ENCODE measurements around the gene ZBTB44. TPM values are rescaled to one million over a fixed set of nuclear protein-coding genes. Genes with fewer than 3 reads are reported as not detected.
"Not testable (repeated sequence)": the region's sequence is repeated elsewhere in the genome, so short reads cannot be mapped to it uniquely, and the experiment has no call there.

Gene ZBTB44
- total RNA-seq, 1 donor from 2014 or later, result 32.5 TPM

DNA sequence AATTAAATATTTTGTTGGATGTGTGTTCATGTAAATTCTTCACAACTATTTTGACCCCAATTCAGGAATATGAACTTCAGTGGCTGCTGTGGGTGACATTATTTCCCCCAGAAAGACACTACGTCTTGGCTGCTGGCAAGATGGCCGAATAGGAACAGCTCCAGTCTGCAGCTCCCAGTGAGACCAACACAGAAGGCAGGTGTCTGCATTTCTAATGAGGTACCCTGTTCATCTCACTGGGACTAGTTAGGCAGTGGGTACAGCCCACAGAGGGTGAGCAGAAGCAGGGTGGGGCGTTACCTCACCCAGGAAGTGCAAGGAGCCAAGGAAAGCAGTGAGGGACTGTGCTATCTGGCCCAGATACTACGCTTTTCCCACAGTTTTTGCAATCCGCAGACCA lies 65.3 kb downstream of the ZBTB44 start:
- no peak for DNase-seq (ENCODE audit: extremely low spot score, unreplicated experiment)
- H3K27ac Mint-ChIP-seq (ENCODE audit: unreplicated experiment), result no peak overlapping the region
- H3K4me1 Mint-ChIP-seq (ENCODE audit: unreplicated experiment), result peaks cover 6% of the 10 kb centered on the region
- no peaks in the 10 kb centered on the region for H3K27me3 Mint-ChIP-seq (ENCODE audit: unreplicated experiment)
- peaks cover 21% of the 10 kb centered on the region for H3K36me3 Mint-ChIP-seq (ENCODE audit: unreplicated experiment)
- TF ChIP-seq, protein P1, sequence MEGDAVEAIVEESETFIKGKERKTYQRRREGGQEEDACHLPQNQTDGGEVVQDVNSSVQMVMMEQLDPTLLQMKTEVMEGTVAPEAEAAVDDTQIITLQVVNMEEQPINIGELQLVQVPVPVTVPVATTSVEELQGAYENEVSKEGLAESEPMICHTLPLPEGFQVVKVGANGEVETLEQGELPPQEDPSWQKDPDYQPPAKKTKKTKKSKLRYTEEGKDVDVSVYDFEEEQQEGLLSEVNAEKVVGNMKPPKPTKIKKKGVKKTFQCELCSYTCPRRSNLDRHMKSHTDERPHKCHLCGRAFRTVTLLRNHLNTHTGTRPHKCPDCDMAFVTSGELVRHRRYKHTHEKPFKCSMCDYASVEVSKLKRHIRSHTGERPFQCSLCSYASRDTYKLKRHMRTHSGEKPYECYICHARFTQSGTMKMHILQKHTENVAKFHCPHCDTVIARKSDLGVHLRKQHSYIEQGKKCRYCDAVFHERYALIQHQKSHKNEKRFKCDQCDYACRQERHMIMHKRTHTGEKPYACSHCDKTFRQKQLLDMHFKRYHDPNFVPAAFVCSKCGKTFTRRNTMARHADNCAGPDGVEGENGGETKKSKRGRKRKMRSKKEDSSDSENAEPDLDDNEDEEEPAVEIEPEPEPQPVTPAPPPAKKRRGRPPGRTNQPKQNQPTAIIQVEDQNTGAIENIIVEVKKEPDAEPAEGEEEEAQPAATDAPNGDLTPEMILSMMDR (IDR thresholded peaks at IDR 0.05), result no peak
- peaks cover 8% of the 10 kb centered on the region for H3K9me3 Mint-ChIP-seq (ENCODE audit: unreplicated experiment)
- no peak overlapping the region for H3K4me3 Mint-ChIP-seq (ENCODE audit: unreplicated experiment)

DNA sequence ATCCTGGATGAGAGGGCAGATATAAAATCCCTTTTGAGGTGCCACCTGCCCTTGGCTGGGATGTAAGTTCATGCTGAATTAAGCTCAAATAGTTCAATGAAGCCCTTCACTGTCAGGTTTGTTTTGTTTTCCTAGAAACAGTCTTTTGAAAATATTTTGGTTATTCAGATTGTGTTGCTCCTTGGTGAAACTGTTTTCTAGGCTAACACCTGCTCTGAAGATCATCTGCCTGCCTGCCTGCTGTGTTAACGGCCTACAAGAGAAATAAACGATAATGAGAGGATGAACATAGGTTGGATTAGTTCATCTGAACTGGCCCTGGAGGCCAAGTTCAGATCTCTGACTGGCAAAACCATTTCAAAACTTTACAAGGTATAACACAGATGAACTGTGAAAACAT lies 67.4 kb downstream of the ZBTB44 start:
- peaks cover 6% of the 10 kb centered on the region for H3K4me1 Mint-ChIP-seq (ENCODE audit: unreplicated experiment)
- no peak overlapping the region for H3K4me3 Mint-ChIP-seq (ENCODE audit: unreplicated experiment)
- TF ChIP-seq, protein P1 (IDR thresholded peaks at IDR 0.05), result no peak
- H3K27ac Mint-ChIP-seq (ENCODE audit: unreplicated experiment), result no peak overlapping the region
- H3K9me3 Mint-ChIP-seq (ENCODE audit: unreplicated experiment), result peaks cover 6% of the 10 kb centered on the region
- no peak for DNase-seq (ENCODE audit: extremely low spot score, unreplicated experiment)
- no peaks in the 10 kb centered on the region for H3K27me3 Mint-ChIP-seq (ENCODE audit: unreplicated experiment)
- peaks cover 9% of the 10 kb centered on the region for H3K36me3 Mint-ChIP-seq (ENCODE audit: unreplicated experiment)

DNA sequence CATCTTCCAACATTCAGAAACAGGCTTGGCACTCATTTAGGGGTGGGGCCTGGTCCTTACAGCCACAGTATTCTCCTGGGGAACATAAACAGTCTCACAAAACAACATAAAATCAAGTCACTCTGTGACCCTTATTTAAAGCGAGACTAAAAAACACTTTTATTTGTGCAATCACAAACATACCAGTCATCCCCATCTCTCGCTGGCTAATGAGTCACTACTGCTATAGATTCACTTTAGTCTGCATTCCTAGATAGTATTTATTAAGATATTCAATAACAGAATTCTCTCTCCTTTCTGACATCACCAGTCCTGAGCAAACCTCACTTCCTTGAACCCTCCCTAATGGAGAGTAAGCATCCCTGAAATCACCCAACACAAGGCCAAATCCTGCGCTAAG lies 68.0 kb downstream of the ZBTB44 start:
- TF ChIP-seq, protein P1 (IDR thresholded peaks at IDR 0.05), result no peak
- no peak overlapping the region for H3K27ac Mint-ChIP-seq (ENCODE audit: unreplicated experiment)
- peaks cover under 1% of the 10 kb centered on the region for H3K9me3 Mint-ChIP-seq (ENCODE audit: unreplicated experiment)
- peaks cover 6% of the 10 kb centered on the region for H3K4me1 Mint-ChIP-seq (ENCODE audit: unreplicated experiment)
- no peak overlapping the region for H3K4me3 Mint-ChIP-seq (ENCODE audit: unreplicated experiment)
- H3K27me3 Mint-ChIP-seq (ENCODE audit: unreplicated experiment), result no peaks in the 10 kb centered on the region
- H3K36me3 Mint-ChIP-seq (ENCODE audit: unreplicated experiment), result peaks cover 5% of the 10 kb centered on the region
- no peak for DNase-seq (ENCODE audit: extremely low spot score, unreplicated experiment)

DNA sequence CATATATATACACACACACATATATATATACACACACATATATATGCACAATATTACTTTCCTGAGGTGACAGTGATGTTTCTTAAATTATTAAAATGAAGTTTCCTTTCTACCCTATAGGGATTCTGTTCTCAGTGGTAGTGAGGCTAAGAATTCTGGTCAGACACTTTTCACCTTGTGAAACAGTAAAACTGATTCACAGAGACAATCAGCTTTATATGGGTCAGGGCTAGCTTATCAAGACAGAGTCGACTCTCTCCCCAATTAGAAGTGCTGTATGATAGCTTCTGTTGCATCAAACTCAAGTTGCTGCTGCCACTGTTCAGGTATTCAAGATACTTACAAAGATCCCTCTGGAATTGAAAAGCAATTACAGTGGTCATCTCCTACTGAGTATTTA lies 68.4 kb downstream of the ZBTB44 start:
- no peak for DNase-seq (ENCODE audit: extremely low spot score, unreplicated experiment)
- no peaks in the 10 kb centered on the region for H3K27me3 Mint-ChIP-seq (ENCODE audit: unreplicated experiment)
- no peaks in the 10 kb centered on the region for H3K9me3 Mint-ChIP-seq (ENCODE audit: unreplicated experiment)
- peaks cover 6% of the 10 kb centered on the region for H3K4me1 Mint-ChIP-seq (ENCODE audit: unreplicated experiment)
- no peak overlapping the region for H3K27ac Mint-ChIP-seq (ENCODE audit: unreplicated experiment)
- H3K36me3 Mint-ChIP-seq (ENCODE audit: unreplicated experiment), result peaks cover 3% of the 10 kb centered on the region
- TF ChIP-seq, protein P1 (IDR thresholded peaks at IDR 0.05), result no peak
- H3K4me3 Mint-ChIP-seq (ENCODE audit: unreplicated experiment), result no peak overlapping the region

DNA sequence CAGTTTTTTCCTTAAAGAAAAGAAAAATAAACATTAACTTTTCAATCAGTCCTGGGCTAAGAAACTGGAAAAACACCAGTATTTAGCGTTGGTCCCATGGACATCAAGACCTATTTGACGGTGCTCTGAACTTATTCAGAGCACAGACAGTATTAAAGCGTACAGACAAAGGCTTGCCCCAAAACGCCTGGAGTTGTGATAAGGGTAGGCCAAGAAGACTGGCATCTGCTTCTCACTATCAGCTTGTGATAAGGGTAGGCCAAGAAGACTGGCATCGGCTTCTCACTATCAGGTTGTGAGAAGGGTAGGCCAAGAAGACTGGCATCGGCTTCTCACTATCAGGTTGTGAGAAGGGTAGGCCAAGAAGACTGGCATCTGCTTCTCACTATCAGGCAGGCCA lies 69.3 kb downstream of the ZBTB44 start:
- DNase-seq (ENCODE audit: extremely low spot score, unreplicated experiment); H3K9me3 Mint-ChIP-seq (ENCODE audit: unreplicated experiment); H3K27ac Mint-ChIP-seq (ENCODE audit: unreplicated experiment); H3K27me3 Mint-ChIP-seq (ENCODE audit: unreplicated experiment); H3K4me3 Mint-ChIP-seq (ENCODE audit: unreplicated experiment); H3K4me1 Mint-ChIP-seq (ENCODE audit: unreplicated experiment); H3K36me3 Mint-ChIP-seq (ENCODE audit: unreplicated experiment): not testable (repeated sequence)

DNA sequence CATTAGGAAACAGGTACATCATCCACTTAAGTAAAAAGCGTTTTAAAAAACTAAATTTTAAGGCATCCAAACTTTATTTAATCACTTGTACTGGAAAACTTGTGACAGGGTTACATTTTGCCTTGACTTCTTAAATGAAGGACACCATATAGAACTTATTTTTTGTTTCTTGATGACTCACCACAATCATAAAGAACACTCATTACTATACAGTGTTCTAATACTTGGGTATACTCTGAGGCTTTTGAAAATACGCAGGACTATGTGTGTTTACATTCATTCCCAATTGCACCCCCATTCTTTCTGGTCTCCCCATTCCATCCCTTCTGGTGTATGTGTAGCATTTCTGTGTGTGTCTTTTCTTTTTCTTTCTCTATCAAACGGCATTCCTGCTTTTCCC lies 69.9 kb downstream of the ZBTB44 start:
- Mint-ChIP-seq H3K9me3 (ENCODE audit: unreplicated experiment) (no peaks in the 10 kb centered on the region), H3K27me3 (ENCODE audit: unreplicated experiment) (no peaks in the 10 kb centered on the region), H3K4me1 (ENCODE audit: unreplicated experiment) (peaks cover 6% of the 10 kb centered on the region), H3K27ac (ENCODE audit: unreplicated experiment) (no peak overlapping the region), H3K4me3 (ENCODE audit: unreplicated experiment) (no peak overlapping the region), H3K36me3 (ENCODE audit: unreplicated experiment) (no peaks in the 10 kb centered on the region)
- no peak for DNase-seq (ENCODE audit: extremely low spot score, unreplicated experiment)
- TF ChIP-seq, protein P1 (IDR thresholded peaks at IDR 0.05), result no peak

Measured in osteocyte (in vitro differentiated cells).